Glomerular visceral epithelial cell (primary cell): ENCODE measurements around the gene ADSS2.

Source experiments
- DNase-seq: peaks from one replicate; pipeline ENCODE4 v3.0.0-alpha.2; 2016; ENCODE audit errors: extremely low spot score

ADSS2 gene

GRCh38 chr1:244445320-244446181 lies 6.2 kb downstream of the ADSS2 start:
- DNase-seq = no peak

- no peak for DNase-seq
These were observed 6.9 kb downstream of the ADSS2 start for GRCh38 chr1:244444854-244445253.

GRCh38 chr1:244442850-244443249 lies 8.9 kb downstream of the ADSS2 start:
- no peak for DNase-seq

- DNase-seq = no peak
These were observed 12.2 kb downstream of the ADSS2 start for GRCh38 chr1:244439391-244440032.

- no peak for DNase-seq
These were observed 14.6 kb downstream of the ADSS2 start for GRCh38 chr1:244437086-244437468.

- DNase-seq = no peak
These were observed 15.2 kb downstream of the ADSS2 start for GRCh38 chr1:244436336-244437085.

GRCh38 chr1:244435562-244436205 lies 16.0 kb downstream of the ADSS2 start:
- DNase-seq = peak; percentile 50

- no peak for DNase-seq
These were observed 20.5 kb downstream of the ADSS2 start for GRCh38 chr1:244431166-244431565.

- no peak for DNase-seq
These were observed 21.9 kb downstream of the ADSS2 start for GRCh38 chr1:244429818-244430217.

- DNase-seq = no peak
These were observed 24.1 kb downstream of the ADSS2 start for GRCh38 chr1:244427647-244428046.

- DNase-seq = no peak
These were observed 26.9 kb downstream of the ADSS2 start for GRCh38 chr1:244424649-244425334.

- no peak for DNase-seq
These were observed 29.5 kb downstream of the ADSS2 start for GRCh38 chr1:244422174-244422573.

- DNase-seq = no peak
These were observed 32.7 kb downstream of the ADSS2 start for GRCh38 chr1:244419024-244419423.

GRCh38 chr1:244414543-244414942 lies 37.2 kb downstream of the ADSS2 start:
- DNase-seq = no peak

- DNase-seq = no peak
These were observed 38.0 kb downstream of the ADSS2 start for GRCh38 chr1:244413736-244414135.

- DNase-seq = no peak
These were observed 39.5 kb downstream of the ADSS2 start for GRCh38 chr1:244412176-244412575.

GRCh38 chr1:244409701-244410100 lies 42.0 kb downstream of the ADSS2 start:
- DNase-seq = no peak

GRCh38 chr1:244406337-244406736 lies 45.4 kb downstream of the ADSS2 start:
- no peak for DNase-seq

- no peak for DNase-seq
These were observed 45.9 kb downstream of the ADSS2 start for GRCh38 chr1:244405856-244406255.

GRCh38 chr1:244403431-244403830 lies 48.3 kb downstream of the ADSS2 start:
- DNase-seq = no peak

- no peak for DNase-seq
These were observed 50.7 kb downstream of the ADSS2 start for GRCh38 chr1:244400974-244401373.
